ENCODE results near the gene CAMK2G. TPM values are rescaled to one million over a fixed set of nuclear protein-coding genes. Genes with fewer than 3 reads are reported as not detected.

The CAMK2G gene
- polyA plus RNA-seq, 3 donors = 1.7 to 60.7 (median 3.0) TPM

- H3K79me2 ChIP-seq (ENCODE audit: insufficient read depth, low read length) = peaks cover 32% of the 10 kb centered on the region
- peaks cover 0 to 2% (median 0%) of the 10 kb centered on the region in 7 donors for H3K9me3 Mint-ChIP-seq
- no peaks in the 10 kb centered on the region for H3K9me3 ChIP-seq (replicated peaks in 1 of 2; ENCODE audit: control insufficient read depth in 1 of 2, insufficient read depth in 1 of 2, low read length in 2 of 2)
- peaks cover 13 to 18% of the 10 kb centered on the region in 2 donors for H3K4me1 ChIP-seq (ENCODE audit: control insufficient read depth in 1 of 2, insufficient read depth in 2 of 2, low read length in 2 of 2)
- no peak overlapping the region for H3K27ac ChIP-seq (ENCODE audit: low read depth in 1 of 2, low read length in 2 of 2)
- no peak overlapping the region for H2AFZ ChIP-seq (ENCODE audit: insufficient read depth, low read depth, low read length, poor library complexity, severe bottlenecking)
- TF ChIP-seq CTCF (IDR thresholded peaks at IDR 0.05) = no peak
- 69% methylated on average over 13 of the region's 15 CpGs for WGBS (ENCODE audit: insufficient coverage)
- H3K27ac Mint-ChIP-seq = peak overlapping the region in 2 of 7 donors; percentile 65 to 67
- intact Hi-C loops (cut with micrococcal nuclease) = no loop called here
- H3K4me2 ChIP-seq (replicated peaks; ENCODE audit: extremely low read depth, low read length, poor library complexity, severe bottlenecking) = no peak overlapping the region
- no peak overlapping the region for H3K9ac ChIP-seq (ENCODE audit: insufficient read depth, low read length, poor library complexity, severe bottlenecking)
- peaks cover 79 to 92% of the 10 kb centered on the region in 2 donors for H3K36me3 Mint-ChIP-seq
- no peaks in the 10 kb centered on the region for H3K27me3 Mint-ChIP-seq (ENCODE audit: low read depth in 3 of 3)
- no peak overlapping the region for H3K4me3 ChIP-seq (replicated peaks in 1 of 3; ENCODE audit: low read depth in 2 of 3, low read length in 3 of 3)
- peaks cover 69% of the 10 kb centered on the region for H4K20me1 ChIP-seq (ENCODE audit: insufficient read depth, low read length)
- peaks cover 71 to 91% of the 10 kb centered on the region in 2 donors for H3K36me3 ChIP-seq (replicated peaks in 1 of 2; ENCODE audit: control insufficient read depth in 1 of 2, insufficient read depth in 2 of 2, low read length in 2 of 2)
- DNase-seq = no peak
- H3K27me3 ChIP-seq (ENCODE audit: control insufficient read depth in 2 of 2, insufficient read depth in 2 of 2, low read length in 2 of 2) = no peaks in the 10 kb centered on the region
- H3K4me3 Mint-ChIP-seq = no peak overlapping the region
- peaks cover 19% of the 10 kb centered on the region for H3K4me1 Mint-ChIP-seq
Measured at GRCh38 chr10:73850863-73851461, 23.4 kb downstream of the CAMK2G start.

- peaks cover 61% of the 10 kb centered on the region for H4K20me1 ChIP-seq (ENCODE audit: insufficient read depth, low read length)
- H3K79me2 ChIP-seq (ENCODE audit: insufficient read depth, low read length) = peaks cover 24% of the 10 kb centered on the region
- H3K27ac ChIP-seq (ENCODE audit: low read depth in 1 of 2, low read length in 2 of 2) = no peak overlapping the region
- Mint-ChIP-seq H3K27me3 (ENCODE audit: low read depth in 3 of 3) (no peaks in the 10 kb centered on the region), H3K4me1 (peaks cover 19% of the 10 kb centered on the region), H3K36me3 (peaks cover 78 to 92% of the 10 kb centered on the region in 2 donors), H3K9me3 (peaks cover 0 to 2% (median 0%) of the 10 kb centered on the region in 7 donors), H3K4me3 (no peak overlapping the region), H3K27ac (peak overlapping the region in 5 of 7 donors; percentile 14 to 79 (median 65))
- no peaks in the 10 kb centered on the region for H3K27me3 ChIP-seq (ENCODE audit: control insufficient read depth in 2 of 2, insufficient read depth in 2 of 2, low read length in 2 of 2)
- DNase-seq = no peak
- 73% methylated on average over 8 of the region's 8 CpGs for WGBS (ENCODE audit: insufficient coverage)
- intact Hi-C loops (cut with micrococcal nuclease) = no loop called here
- H2AFZ ChIP-seq (ENCODE audit: insufficient read depth, low read depth, low read length, poor library complexity, severe bottlenecking) = no peak overlapping the region
- H3K4me1 ChIP-seq (ENCODE audit: control insufficient read depth in 1 of 2, insufficient read depth in 2 of 2, low read length in 2 of 2) = peaks cover 13 to 18% of the 10 kb centered on the region in 2 donors
- TF ChIP-seq CTCF (IDR thresholded peaks at IDR 0.05) = no peak
- H3K36me3 ChIP-seq (replicated peaks in 1 of 2; ENCODE audit: control insufficient read depth in 1 of 2, insufficient read depth in 2 of 2, low read length in 2 of 2) = peaks cover 74 to 91% of the 10 kb centered on the region in 2 donors
- H3K4me3 ChIP-seq (replicated peaks in 1 of 3; ENCODE audit: low read depth in 2 of 3, low read length in 3 of 3) = no peak overlapping the region
- no peak overlapping the region for H3K4me2 ChIP-seq (replicated peaks; ENCODE audit: extremely low read depth, low read length, poor library complexity, severe bottlenecking)
- no peak overlapping the region for H3K9ac ChIP-seq (ENCODE audit: insufficient read depth, low read length, poor library complexity, severe bottlenecking)
- no peaks in the 10 kb centered on the region for H3K9me3 ChIP-seq (replicated peaks in 1 of 2; ENCODE audit: control insufficient read depth in 1 of 2, insufficient read depth in 1 of 2, low read length in 2 of 2)
Measured at GRCh38 chr10:73850211-73850610, 24.1 kb downstream of the CAMK2G start.
